LNCAP (cell line): ENCODE data around the gene SASS6.
A peak's percentile ranks its signal among the peaks of the same experiment; 100 is the strongest.

ENCODE experiments used
- CTCF ChIP-seq: fragments of 450-650 bp; IDR thresholded peaks from 2 replicates; pipeline ENCODE4 v1.5.1; 2017; ENCODE audit warnings: mild to moderate bottlenecking

The SASS6 gene

GRCh38 chr1:100039591-100039990 lies 93.1 kb downstream of the SASS6 start:
- no peak for TF ChIP-seq CTCF

- TF ChIP-seq CTCF, result no peak
These were observed 94.0 kb downstream of the SASS6 start for GRCh38 chr1:100038660-100039287.

GRCh38 chr1:100037927-100038659 lies 94.6 kb downstream of the SASS6 start:
- no peak for TF ChIP-seq CTCF

- TF ChIP-seq CTCF, result no peak
These were observed 95.1 kb downstream of the SASS6 start for GRCh38 chr1:100037656-100037926.

- no peak for TF ChIP-seq CTCF
These were observed 95.7 kb downstream of the SASS6 start for GRCh38 chr1:100036718-100037655.

GRCh38 chr1:100035214-100035613 lies 97.5 kb downstream of the SASS6 start:
- TF ChIP-seq CTCF, result no peak

- TF ChIP-seq CTCF, result peak; percentile 58
These were observed 98.3 kb downstream of the SASS6 start for GRCh38 chr1:100034470-100034869.
